HG02981 (cell line): ENCODE data around the gene PRUNE1.

Source experiments
- ATAC-seq: cut with Tn5 transposase; IDR thresholded peaks from one replicate; pipeline ENCODE4 v1.9.1; 2021; ENCODE audit warnings: mild to moderate bottlenecking, moderate library complexity; ENCODE audit not compliant: unreplicated experiment

The PRUNE1 gene, protein sequence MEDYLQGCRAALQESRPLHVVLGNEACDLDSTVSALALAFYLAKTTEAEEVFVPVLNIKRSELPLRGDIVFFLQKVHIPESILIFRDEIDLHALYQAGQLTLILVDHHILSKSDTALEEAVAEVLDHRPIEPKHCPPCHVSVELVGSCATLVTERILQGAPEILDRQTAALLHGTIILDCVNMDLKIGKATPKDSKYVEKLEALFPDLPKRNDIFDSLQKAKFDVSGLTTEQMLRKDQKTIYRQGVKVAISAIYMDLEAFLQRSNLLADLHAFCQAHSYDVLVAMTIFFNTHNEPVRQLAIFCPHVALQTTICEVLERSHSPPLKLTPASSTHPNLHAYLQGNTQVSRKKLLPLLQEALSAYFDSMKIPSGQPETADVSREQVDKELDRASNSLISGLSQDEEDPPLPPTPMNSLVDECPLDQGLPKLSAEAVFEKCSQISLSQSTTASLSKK

DNA sequence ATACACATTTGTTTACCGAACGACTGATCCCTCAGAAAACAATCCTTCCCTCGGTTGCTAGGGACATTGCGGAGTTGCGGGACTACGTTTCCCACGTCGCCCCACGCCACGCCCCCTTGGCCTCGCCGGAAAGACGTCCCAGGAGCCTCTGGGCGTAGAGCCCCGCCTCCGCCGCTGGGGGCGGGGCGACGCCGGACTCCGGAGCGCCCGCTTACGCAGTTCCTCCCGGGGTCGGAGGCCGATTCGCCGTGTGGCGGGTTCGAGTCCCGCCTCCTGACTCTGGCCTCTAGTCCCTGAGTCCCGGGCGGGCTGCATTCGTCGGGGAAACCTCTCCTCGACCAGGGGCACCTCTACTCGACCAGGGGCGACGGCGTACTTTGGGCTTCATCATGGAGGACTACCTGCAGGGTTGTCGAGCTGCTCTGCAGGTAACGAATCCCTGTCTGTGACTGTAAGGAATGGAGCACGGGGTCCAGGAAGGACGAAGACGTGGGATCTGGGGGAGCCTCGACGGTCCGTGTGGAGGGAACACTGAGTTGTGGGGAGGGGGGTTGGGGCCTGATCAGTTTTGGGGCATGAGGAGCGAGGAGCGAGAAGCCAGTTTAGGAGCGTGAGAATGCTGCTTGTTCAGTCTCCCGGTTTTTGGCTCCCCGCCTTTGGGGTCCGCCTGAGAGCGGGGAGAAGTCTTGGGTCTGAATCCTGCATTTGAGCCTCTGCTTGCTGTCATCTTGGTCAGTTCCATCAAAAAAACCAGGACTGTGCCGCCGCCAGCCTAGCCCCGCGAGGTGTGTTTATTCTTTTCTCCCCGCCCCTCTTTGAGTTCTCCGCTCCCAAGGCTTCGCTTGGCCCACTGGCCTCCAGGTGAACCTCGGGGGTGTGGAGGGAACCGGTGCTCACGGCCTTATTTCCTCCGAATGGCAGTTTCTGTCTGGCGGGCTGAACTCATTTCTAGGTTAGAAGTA is at the start of gene PRUNE1:
Gene PRUNE1, plus strand, starts transcription at position 206 of the 962 bp plus-strand sequence. Its CDS starts 184 bp downstream, at position 390.
- peak; percentile 78 for ATAC-seq

DNA sequence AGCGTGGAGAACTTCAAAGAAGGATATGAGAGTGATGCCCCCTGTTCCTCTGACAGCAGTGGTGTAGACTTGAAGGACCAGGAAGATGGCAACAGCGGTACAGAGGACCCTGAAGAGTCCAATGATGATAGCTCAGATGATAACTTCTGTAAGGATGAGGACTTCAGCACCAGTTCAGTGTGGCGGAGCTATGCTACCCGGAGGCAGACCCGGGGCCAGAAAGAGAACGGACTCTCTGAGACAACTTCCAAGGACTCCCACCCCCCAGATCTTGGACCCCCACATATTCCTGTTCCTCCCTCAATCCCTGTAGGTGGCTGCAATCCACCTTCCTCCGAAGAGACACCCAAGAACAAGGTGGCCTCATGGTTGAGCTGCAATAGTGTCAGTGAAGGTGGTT is 47.6 kb upstream of the PRUNE1 start:
- no peak for ATAC-seq

DNA sequence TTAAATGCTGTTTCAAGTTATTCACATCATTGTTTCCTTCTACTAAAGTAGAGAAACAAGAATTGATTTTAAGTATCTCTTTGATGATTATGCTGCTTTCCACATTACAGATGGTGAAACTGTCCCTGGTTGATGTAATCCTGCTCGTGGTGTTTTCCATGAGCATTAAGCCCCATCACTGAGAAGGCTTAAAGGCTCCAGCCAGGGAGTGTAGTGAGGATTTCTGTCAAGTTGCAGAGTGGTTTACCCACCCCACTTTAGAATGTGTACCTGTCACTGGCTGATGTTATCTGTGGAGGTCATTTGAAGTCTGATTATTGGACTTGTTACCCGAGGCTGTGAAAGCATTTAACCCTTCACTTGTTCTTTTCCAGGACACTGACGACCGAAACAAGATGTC is 46.5 kb upstream of the PRUNE1 start:
- ATAC-seq: no peak

DNA sequence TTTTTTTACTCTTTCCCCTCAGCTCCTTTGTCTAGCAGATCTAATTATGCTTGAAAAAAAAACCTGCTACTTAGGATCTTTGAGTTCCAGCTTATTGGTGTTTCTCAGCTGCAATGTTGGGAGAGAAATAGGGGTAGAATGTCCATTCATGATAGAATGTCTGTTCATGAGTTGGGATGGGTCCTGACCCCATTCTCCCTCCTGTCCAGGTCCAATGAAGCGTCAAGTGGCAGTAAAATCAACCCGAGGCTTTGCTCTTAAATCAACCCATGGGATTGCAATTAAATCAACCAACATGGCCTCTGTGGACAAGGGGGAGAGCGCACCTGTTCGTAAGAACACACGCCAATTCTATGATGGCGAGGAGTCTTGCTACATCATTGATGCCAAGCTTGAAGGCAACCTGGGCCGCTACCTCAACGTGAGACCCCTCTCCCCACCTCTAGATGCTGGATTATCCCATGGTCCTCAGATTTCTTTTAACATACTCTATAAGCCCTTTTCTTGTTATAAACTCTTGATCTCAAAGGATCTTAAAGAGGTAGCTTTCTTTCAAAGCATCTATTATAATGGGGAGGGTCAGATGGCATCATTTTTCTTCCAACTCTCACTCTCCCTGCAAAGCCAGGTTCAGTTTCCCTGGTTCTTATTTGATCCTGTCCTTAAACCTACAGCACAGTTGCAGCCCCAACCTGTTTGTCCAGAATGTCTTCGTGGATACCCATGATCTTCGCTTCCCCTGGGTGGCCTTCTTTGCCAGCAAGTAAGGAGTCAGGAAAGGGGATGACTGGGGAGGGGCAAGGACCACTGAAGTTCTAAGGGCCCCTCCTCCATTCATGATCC is 44.7 kb upstream of the PRUNE1 start:
- no peak for ATAC-seq

DNA sequence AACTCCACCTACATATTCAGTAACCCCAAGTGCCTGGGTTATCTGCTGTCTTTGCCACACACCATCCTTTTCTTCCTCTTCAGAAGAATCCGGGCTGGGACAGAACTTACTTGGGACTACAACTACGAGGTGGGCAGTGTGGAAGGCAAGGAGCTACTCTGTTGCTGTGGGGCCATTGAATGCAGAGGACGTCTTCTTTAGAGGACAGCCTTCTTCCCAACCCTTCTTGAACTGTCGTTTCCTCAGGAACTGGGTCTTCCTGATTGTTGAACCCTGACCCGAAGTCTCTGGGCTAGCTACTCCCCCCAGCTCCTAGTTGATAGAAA is 44.1 kb upstream of the PRUNE1 start:
- ATAC-seq: no peak

DNA sequence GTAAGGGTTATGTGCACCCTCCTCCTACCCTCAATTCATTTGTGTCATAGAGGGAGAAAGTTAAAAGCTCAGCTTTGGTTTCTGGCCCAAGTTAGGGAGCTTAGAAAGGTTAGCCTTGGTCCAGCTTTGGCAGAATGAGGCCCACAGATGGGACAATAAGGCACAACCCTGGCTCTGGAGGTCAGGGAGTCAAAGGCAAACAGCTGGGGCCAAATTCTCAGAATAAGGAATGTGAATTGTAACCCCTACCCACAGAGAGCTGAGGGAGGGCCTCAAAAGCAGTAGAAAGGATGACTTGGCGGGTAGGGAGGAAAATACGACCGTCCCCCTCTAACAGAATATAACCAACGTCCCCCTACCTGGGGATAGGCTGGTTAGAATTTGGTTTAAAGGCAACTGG is 42.6 kb upstream of the PRUNE1 start:
- no peak for ATAC-seq

DNA sequence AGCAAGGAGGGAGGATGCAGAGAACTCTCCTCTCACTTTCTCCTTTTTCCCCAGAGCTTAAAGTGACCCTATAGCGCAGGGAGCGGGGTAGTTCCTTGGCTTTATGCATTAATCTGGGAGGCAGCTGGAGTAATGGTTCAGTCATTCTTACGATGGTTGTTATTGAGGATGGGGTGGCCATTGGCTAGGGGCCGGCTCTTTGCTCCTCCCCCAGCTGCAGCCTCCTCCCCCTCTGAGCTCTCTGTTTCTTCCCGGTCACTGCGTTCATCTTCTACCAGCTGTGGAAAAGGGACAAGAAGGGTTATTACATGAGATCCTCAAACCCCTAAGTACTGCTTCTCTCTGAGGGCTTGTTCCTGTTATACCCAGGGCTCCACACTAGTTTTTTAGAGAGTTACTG is 42.2 kb upstream of the PRUNE1 start:
- no peak for ATAC-seq

DNA sequence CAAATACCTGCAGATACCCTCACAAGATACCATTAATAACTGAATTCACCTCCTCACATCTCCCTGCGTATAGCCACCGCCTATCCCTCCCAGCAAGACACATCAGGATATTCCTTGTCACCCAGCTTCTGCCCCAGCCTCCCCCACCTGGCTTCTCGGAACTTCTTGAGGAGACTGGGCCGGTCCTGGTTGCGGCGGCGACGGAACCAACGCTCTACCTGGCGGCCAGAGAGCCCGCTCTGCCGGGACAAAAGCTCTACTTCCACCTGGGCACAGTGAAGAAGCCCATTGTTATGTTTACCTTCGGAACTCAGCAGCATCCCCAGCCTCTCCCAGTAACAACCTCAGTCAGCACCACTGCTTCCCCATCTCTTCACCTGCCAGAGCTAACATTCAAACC is 40.3 kb upstream of the PRUNE1 start:
- ATAC-seq: no peak

DNA sequence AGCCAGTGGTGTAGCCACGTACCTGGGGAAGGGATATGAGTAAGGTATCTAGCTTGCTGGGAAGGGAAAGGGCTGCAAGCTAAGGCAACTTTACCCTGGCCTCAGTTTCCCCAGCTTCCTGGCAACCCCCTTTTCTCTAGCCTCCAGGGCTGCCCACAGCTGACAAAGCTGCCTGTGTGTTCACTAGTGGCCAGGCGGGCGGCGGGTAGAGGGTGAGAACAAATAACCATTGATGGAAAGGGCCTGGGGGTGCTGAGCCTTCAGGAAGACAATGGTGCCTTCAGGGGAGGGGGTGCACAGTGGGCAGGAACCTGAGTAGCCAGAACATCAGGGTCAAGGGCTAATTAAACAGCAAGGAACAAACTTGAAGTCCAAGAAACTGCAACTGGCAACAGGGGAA is 39.8 kb upstream of the PRUNE1 start:
- ATAC-seq: no peak

DNA sequence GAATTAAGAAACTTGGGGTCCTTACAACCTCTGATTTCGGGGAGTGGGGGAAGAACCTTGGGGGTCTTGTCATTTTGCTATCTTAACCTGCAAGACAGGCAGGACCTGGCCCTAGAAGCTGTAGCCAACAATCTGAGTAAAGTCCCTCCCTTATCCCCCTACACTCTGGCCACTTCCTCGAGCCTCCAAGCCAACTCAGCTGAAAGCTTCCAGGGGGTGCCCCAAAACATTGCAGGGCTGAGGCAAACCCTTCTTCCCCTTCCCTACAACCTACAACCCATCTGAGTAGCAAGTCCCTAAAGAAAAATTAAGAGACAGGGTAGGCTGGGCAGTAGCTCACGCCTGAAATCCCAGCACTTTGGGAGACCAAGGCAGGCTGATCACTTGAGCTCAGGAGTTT is 38.6 kb upstream of the PRUNE1 start:
- no peak for ATAC-seq

DNA sequence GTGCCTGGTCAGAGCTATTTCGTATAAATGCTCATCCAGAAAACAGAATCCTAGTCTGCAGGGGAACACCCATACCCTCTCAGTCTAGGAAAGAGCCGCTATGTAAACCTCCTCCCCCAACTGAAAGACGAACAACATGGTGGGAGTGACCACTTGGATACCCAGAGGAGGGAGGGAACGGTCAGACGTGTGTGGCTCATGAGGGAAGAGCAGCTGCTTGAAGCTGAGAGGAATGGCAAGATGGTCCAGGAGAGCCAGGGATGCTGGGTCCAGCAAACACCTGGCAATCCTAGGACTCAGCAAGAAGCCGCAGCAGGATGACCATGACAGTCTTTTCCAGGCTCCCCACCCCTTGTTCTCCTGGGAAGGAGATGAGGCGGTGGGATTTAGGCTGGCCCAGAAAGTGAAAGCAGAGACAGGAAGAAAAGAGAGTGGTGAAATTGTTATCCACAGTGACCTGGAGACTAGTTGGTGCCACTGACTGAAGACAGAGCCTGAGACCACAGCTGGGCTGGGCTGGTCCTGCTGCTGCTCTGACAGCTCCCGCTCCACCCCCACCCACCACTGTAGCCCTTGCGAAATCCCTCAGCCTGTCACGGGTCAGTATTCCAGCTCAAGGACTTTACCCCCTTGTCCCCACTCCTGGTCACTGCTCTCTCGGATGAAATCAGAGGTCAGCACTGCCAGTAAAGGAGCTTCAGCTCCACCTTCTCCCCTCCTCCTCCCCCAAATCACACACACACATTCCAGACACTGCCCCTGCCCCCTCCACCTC is 37.3 kb upstream of the PRUNE1 start:
- no peak for ATAC-seq

DNA sequence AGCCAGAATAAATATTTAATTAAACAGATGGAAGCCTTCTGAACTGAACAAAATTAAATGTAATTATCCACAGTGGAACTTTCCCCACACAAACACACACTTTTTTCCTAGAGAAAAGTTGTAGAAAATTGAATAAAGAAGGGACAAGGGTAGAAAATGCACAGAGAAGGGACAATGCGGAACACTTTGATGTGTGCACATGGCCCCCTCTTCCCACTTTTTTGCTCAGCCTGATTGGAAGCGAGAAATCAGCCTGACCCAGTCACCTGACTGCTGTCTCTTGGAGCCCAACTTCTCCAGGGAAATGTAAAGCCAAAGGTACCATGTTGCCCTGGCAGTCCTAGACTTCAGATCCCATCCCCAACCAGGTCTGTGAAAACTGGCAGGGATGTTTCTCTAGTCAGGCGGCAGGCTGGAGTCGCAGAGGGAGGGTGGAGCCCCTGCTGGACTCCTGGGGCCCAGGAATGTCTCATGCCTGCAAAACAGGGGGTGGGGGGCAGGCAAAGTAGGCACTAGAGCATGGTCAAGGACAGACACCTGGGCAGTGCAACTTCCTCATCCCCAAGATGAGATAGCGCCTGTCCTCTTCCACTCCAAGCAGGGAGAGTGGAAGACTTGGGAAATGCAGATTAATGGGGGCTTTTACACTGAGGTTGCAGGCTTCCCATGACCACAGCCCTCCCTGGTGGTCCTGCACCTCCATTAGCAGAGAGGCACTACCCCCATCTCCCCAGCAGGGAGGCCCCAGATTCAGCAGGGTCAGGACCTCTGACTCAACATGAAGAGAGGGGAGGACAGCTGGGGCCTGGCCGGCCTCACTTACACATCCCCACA is 36.4 kb upstream of the PRUNE1 start:
- ATAC-seq: no peak

DNA sequence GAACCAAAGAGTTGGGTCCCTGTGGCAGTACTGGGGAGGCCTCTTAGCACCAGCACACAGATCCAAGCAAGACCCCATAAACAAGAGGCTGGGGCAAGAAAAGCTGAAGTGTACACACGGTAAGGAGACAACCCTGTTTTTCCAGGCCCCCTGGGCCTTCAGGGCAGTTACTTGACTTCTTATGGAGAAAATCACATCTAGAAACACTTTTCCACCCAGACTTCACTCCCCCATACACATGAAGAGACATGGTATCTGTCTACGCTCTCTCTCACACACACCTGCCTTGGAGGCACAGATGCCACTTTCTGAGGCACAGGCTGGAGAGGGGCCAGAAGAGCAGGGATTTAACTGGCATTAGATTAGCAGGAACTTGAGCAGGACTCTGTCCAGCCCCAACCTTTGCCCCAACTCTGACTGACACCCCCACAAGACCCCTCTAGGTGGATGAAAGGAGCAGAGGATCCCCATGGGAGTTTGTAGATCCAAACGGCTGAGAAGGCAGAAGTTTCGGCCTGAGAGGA is 35.8 kb upstream of the PRUNE1 start:
- no peak for ATAC-seq

DNA sequence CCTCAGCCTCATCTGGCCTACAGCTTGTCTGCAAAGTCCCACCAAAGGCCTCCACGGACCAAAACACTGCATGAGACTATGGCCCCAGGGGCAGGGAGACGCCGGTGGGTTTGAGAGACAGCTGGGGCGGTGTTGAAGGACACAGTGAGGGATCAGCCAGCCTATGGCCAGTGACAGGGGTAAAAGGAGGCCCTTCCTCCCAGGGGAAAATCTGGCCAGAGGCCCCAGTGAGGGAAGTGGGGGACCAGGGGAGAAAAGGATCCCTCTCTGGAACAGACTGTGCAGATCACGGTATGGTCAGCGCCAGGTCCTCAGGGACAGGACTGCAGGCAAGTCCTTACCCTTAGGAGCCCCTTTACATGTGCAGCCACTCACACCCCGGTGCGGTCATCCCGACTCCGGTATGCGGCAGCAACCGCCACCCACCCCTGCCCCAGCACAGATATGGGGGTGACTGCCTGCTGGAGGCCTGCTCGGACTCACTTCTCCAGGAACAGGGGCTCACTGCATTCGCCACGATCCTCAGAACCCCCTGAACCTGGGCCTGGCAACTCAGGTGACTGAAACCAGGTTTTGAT is 34.9 kb upstream of the PRUNE1 start:
- ATAC-seq: no peak

DNA sequence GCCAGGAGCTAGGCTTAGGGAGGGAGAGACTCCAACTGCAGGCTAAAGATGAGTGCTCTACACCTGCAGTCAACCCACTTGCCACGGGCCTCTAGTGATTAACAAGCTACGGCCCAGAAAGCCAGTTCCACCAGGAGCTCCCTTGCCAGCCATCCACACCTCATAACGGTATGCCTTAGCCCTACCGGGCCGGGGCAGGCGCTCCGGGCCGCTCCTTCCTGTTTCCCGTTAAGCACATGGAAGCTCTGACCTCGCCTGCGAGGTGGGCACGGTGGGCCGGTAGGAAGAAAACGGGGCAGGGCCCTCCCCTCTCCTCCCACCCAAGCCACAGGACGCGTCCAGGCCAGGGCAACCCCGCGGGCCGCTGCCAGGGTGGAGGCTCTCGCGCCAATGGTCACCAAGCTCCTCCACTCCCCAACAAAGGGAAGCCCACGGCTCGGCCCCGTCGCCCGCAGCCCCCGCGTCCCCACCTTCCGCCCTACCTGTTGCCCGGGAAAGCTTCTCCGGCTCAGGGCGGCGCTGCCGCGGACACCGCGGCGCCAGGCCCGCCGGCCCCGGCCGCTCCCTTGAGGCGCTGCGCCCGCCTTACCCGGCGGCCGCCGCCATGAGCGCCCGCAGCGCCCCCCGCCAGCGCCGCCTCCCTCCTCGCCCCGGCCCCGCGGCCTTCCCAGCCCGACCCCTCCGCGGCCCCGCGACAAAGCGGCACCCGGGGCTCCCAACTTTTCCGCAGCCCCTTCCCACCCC is 34.2 kb upstream of the PRUNE1 start:
- peak; percentile 30 for ATAC-seq

DNA sequence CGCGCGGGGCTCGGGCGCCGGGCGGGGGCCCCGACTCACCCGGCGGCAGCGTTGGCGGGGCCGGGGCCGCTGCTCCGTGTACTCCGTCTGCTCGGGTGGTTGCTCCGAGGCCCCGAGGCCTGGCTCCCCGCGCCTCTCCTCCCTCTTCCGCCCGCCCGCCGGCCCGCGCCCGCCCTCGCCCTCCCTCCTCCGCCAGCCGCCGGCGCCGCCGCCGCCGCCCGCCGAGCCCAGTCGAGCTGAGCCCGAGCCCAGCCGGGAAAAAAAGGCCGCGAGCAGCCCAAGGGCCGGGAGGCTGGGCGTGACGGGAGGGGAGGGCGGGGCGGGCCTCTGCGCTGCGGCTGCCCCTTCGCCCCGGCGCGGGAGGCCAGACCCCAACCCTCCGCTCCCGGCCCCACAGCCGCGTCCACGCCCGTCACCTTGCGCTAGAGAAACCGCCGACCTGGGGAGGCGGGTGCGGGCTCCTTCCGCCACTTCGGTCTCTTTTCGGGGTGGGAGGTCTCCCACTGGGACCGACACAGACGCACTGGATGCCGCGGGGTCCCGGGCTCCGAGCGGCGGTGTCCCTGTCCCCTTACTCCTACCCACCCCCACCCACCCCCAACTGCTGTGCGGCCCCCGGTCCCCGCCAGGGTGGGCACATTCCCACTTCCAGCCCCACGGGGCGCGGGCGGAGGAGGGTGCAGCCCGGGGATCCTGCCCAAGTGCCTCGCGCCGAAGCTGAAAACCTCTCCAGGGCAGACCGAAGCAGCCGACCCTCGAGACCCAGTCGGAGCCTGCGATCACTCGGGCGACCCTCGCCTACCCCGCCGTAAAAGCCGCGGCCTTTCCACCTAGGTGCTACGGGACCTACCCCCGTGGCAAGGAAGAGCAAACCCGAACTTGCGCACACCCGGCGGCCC is 33.4 kb upstream of the PRUNE1 start, which contains the start of gene CERS2:
Gene CERS2, minus strand, starts transcription at position 256 of the 899 bp plus-strand sequence. CDS start 5,745 bp downstream, outside the sequence.
- ATAC-seq: peak; percentile 47

DNA sequence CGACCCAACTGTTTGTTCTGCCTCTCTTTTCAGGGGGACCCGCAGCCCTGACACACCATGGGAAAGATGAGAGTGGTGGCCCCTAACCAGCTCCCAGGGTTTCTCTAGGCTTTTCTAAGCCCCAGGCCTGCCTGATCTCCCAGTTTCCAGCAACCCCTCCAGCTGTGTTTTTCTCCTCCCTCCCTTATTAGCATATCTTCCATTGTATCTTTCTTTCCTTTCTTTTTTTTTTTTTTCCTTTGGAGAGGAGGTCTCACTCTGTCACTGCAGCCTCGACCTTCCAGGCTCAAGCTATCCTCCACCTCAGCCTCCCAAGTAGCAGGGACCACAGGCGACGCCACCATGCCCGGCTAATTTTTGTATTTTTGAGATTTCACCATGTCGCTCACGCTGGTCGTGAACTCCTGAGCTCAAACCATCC is 31.8 kb upstream of the PRUNE1 start:
- ATAC-seq: no peak
